Measurements from ENCODE around the gene GPATCH3. TPM values are rescaled to one million over a fixed set of nuclear protein-coding genes. Genes with fewer than 3 reads are reported as not detected.

The GPATCH3 gene
- polyA plus RNA-seq, 1 of the 3 experiments (the other 2 are of a cell fraction) = 11.1 TPM

- H3K4me1 ChIP-seq (ENCODE audit: control insufficient read depth in 1 of 2, insufficient read depth in 2 of 2, low read depth in 1 of 2, low read length in 1 of 2) = peaks cover 6 to 7% of the 10 kb centered on the region in 2 experiments; a peak in 2 of 4 replicates
- TF ChIP-seq YY1 (IDR thresholded peaks at IDR 0.05; ENCODE audit: low read depth) (no peak), CTCF (IDR thresholded peaks at IDR 0.05) (peak; percentile 41; the same call in 1 of the 2 replicates), NFIC (IDR thresholded peaks at IDR 0.05; ENCODE audit: borderline replicate concordance) (peak; percentile 25; the same call in 1 of the 2 replicates)
- no peaks in the 10 kb centered on the region for H3K79me2 ChIP-seq (ENCODE audit: insufficient read depth)
- peaks cover 13% of the 10 kb centered on the region for H3F3A ChIP-seq (replicated peaks; ENCODE audit: insufficient read depth)
- no peak within 1 kb of the TSS for H3K9ac ChIP-seq
- CTCF ChIA-PET = interaction anchor here (0.6 to 1.2 kb wide), 5 partner anchors 14 to 276 kb away, joined by 3 to 4 read pairs (median 3); no protein-coding TSS in a partner anchor
- DNase-seq = no peak
- POLR2A ChIA-PET = no interaction called here
- H3K27me3 ChIP-seq (ENCODE audit: insufficient read depth) = no peaks in the 10 kb centered on the region
- WGBS (ENCODE audit: low lambda C conversion rate) = 90% methylated on average over 29 of the region's 37 CpGs
- H3K4me2 ChIP-seq = peak within 1 kb of the TSS; percentile 98; the same call in 1 of the 2 replicates
- no peak within 1 kb of the TSS for H3K4me3 ChIP-seq (ENCODE audit: low read depth in 2 of 2, low read length in 1 of 2)
- H3K9me3 ChIP-seq = no peaks in the 10 kb centered on the region
- H3K36me3 ChIP-seq (replicated peaks in 1 of 2; ENCODE audit: control insufficient read depth in 1 of 2, insufficient read depth in 2 of 2, low read length in 1 of 2) = no peaks in the 10 kb centered on the region
- H3K9me2 ChIP-seq = no peaks in the 10 kb centered on the region
- no peaks in the 10 kb centered on the region for H4K20me1 ChIP-seq (ENCODE audit: insufficient read depth)
- H3K27ac ChIP-seq (ENCODE audit: low read depth in 2 of 2, low read length in 1 of 2) = no peak within 1 kb of the TSS
- 0 out of 2 replicates have a peak within 1 kb of the TSS, but pooled peaks have one; percentile 97 for H2AFZ ChIP-seq (ENCODE audit: low read depth)
Measured at GRCh38 chr1:26862781-26863684, 37.2 kb downstream of the GPATCH3 start, which contains the start of gene SFN. Gene SFN, plus strand, starts transcription at chr1:26863149. Its CDS starts 64 bp downstream, at chr1:26863213.

- Histone ChIP-seq H4K20me1 (ENCODE audit: insufficient read depth) (no peaks in the 10 kb centered on the region), H2AFZ (ENCODE audit: low read depth) (no peak overlapping the region), H3K4me3 (ENCODE audit: low read depth in 2 of 2, low read length in 1 of 2) (no peak overlapping the region), H3K27ac (ENCODE audit: low read depth in 2 of 2, low read length in 1 of 2) (no peak overlapping the region), H3K27me3 (ENCODE audit: insufficient read depth) (no peaks in the 10 kb centered on the region), H3K9ac (no peak overlapping the region), H3K9me2 (no peaks in the 10 kb centered on the region), H3F3A (replicated peaks; ENCODE audit: insufficient read depth) (peaks cover 13% of the 10 kb centered on the region), H3K4me1 (ENCODE audit: control insufficient read depth in 1 of 2, insufficient read depth in 2 of 2, low read depth in 1 of 2, low read length in 1 of 2) (peaks cover 6 to 7% of the 10 kb centered on the region in 2 experiments; a peak in 2 of 4 replicates), H3K79me2 (ENCODE audit: insufficient read depth) (no peaks in the 10 kb centered on the region), H3K36me3 (replicated peaks in 1 of 2; ENCODE audit: control insufficient read depth in 1 of 2, insufficient read depth in 2 of 2, low read length in 1 of 2) (no peaks in the 10 kb centered on the region), H3K4me2 (no peak overlapping the region), H3K9me3 (no peaks in the 10 kb centered on the region)
- CTCF ChIA-PET = interaction anchor here (1.0 to 1.5 kb wide), 2 partner anchors 9 to 16 kb away, joined by 3 to 5 read pairs; no protein-coding TSS in a partner anchor
- no peak for DNase-seq
- POLR2A ChIA-PET = no interaction called here
- TF ChIP-seq, protein P1, sequence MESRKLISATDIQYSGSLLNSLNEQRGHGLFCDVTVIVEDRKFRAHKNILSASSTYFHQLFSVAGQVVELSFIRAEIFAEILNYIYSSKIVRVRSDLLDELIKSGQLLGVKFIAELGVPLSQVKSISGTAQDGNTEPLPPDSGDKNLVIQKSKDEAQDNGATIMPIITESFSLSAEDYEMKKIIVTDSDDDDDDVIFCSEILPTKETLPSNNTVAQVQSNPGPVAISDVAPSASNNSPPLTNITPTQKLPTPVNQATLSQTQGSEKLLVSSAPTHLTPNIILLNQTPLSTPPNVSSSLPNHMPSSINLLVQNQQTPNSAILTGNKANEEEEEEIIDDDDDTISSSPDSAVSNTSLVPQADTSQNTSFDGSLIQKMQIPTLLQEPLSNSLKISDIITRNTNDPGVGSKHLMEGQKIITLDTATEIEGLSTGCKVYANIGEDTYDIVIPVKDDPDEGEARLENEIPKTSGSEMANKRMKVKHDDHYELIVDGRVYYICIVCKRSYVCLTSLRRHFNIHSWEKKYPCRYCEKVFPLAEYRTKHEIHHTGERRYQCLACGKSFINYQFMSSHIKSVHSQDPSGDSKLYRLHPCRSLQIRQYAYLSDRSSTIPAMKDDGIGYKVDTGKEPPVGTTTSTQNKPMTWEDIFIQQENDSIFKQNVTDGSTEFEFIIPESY (IDR thresholded peaks at IDR 0.05; ENCODE audit: borderline replicate concordance, low read depth) = no peak
- TF ChIP-seq, protein P2, sequence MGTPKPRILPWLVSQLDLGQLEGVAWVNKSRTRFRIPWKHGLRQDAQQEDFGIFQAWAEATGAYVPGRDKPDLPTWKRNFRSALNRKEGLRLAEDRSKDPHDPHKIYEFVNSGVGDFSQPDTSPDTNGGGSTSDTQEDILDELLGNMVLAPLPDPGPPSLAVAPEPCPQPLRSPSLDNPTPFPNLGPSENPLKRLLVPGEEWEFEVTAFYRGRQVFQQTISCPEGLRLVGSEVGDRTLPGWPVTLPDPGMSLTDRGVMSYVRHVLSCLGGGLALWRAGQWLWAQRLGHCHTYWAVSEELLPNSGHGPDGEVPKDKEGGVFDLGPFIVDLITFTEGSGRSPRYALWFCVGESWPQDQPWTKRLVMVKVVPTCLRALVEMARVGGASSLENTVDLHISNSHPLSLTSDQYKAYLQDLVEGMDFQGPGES (IDR thresholded peaks at IDR 0.05; ENCODE audit: low read depth, low read length) = no peak
- TF ChIP-seq EP300 (IDR thresholded peaks at IDR 0.05; ENCODE audit: borderline replicate concordance in 1 of 2, low read depth in 1 of 2, low read length in 1 of 2) (no peak), NFIC (IDR thresholded peaks at IDR 0.05; ENCODE audit: borderline replicate concordance) (no peak), EZH2phosphoT487 (IDR thresholded peaks at IDR 0.05; ENCODE audit: borderline replicate concordance, low read depth) (no peak), USF2 (IDR thresholded peaks at IDR 0.05; ENCODE audit: borderline replicate concordance, low read depth, low read length) (no peak), TCF12 (IDR thresholded peaks at IDR 0.05) (no peak), USF1 (IDR thresholded peaks at IDR 0.05; ENCODE audit: borderline replicate concordance, low read depth) (no peak), FOXJ3 (CRISPR knock-in tag; IDR thresholded peaks at IDR 0.05) (no peak), POLR2AphosphoS5 (IDR thresholded peaks at IDR 0.05; ENCODE audit: low read depth, low read length) (no peak)
- TF ChIP-seq, protein P3, sequence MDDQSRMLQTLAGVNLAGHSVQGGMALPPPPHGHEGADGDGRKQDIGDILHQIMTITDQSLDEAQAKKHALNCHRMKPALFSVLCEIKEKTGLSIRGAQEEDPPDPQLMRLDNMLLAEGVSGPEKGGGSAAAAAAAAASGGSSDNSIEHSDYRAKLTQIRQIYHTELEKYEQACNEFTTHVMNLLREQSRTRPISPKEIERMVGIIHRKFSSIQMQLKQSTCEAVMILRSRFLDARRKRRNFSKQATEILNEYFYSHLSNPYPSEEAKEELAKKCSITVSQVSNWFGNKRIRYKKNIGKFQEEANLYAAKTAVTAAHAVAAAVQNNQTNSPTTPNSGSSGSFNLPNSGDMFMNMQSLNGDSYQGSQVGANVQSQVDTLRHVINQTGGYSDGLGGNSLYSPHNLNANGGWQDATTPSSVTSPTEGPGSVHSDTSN (IDR thresholded peaks at IDR 0.05) = no peak
- WGBS (ENCODE audit: low lambda C conversion rate) = 80% methylated on average over 7 of the region's 7 CpGs
Measured at GRCh38 chr1:26861889-26862378, 38.3 kb downstream of the GPATCH3 start.

Data from SK-N-SH (cell line).